ENCODE results near the gene SLC2A9.

DNA sequence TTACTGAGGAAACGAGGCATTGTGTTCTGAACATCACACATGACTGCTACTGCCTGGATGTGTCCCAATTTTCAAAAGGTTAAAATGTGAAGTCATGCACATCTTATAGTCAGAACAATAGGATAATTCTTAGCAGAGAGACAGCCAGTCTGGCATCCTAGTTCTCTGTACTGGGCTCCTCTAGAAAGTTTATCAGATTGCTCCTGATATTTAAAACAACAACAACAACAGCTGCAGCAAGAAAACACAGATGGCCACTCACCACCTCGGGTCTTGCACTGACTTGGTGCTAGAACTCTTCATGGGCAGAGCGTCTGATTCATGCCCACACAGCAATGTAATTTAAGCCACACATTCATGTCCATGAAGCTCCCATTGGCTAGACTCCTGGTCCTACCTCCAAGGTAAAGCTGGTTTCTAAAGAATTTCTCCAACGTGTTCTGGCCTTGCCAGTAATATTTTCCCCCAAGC is 33.3 kb upstream of the SLC2A9 start:
- no peak for TF ChIP-seq POLR2A (IDR thresholded peaks at IDR 0.05)
- TF ChIP-seq, protein P1, sequence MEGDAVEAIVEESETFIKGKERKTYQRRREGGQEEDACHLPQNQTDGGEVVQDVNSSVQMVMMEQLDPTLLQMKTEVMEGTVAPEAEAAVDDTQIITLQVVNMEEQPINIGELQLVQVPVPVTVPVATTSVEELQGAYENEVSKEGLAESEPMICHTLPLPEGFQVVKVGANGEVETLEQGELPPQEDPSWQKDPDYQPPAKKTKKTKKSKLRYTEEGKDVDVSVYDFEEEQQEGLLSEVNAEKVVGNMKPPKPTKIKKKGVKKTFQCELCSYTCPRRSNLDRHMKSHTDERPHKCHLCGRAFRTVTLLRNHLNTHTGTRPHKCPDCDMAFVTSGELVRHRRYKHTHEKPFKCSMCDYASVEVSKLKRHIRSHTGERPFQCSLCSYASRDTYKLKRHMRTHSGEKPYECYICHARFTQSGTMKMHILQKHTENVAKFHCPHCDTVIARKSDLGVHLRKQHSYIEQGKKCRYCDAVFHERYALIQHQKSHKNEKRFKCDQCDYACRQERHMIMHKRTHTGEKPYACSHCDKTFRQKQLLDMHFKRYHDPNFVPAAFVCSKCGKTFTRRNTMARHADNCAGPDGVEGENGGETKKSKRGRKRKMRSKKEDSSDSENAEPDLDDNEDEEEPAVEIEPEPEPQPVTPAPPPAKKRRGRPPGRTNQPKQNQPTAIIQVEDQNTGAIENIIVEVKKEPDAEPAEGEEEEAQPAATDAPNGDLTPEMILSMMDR (IDR thresholded peaks at IDR 0.05), result no peak
- no peak for TF ChIP-seq POLR2AphosphoS5 (IDR thresholded peaks at IDR 0.05)
